ENCODE results near the gene MOB2.

The MOB2 gene

DNA sequence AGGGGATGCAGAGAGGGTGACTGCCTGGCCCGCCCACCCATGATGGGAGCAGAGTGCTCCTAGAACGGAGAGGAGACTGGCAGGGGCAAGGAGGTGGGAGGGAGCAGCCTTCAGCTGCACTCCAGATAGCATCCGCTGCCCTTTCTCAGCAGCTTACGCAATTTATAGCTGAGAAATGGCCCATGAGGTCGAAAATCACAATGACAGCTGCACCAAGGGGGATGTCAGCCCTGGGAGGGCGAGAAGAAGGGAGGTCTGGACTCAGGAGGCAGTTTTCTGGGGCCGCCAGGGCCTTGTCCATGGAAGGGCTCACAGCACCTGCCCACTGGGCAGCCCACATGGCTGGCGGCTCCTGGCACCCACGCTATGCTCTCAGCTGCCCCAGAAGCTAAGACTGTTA is 17.6 kb upstream of the MOB2 start:
- DNase-seq (ENCODE audit: low read depth, low spot score): no peak

DNA sequence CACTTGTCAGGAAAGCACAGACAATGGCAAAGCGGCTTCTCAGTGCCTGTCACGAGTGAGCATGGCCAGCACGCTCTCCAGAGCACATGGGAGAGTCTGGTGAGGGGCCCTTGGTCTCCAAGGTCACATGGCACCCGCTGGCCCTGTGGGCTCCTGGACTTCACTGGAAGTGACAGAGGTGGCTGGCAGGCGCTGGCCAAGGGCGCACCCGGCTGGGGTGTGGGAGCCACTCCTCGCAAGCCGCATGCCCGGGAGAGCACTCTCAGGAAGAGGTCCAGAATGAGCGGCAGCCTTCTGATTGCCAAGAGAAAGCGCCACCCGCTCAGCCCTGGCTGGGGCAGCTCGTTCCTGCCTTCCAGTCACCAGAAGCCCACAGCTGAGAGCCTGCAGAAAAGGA is 17.1 kb upstream of the MOB2 start:
- DNase-seq (ENCODE audit: low read depth, low spot score): no peak

GRCh38 chr11:1502954-1503707 is 16.6 kb upstream of the MOB2 start:
- no peak for DNase-seq (ENCODE audit: low read depth, low spot score)

GRCh38 chr11:1502168-1502953 is 15.8 kb upstream of the MOB2 start:
- DNase-seq (ENCODE audit: low read depth, low spot score): no peak

DNA sequence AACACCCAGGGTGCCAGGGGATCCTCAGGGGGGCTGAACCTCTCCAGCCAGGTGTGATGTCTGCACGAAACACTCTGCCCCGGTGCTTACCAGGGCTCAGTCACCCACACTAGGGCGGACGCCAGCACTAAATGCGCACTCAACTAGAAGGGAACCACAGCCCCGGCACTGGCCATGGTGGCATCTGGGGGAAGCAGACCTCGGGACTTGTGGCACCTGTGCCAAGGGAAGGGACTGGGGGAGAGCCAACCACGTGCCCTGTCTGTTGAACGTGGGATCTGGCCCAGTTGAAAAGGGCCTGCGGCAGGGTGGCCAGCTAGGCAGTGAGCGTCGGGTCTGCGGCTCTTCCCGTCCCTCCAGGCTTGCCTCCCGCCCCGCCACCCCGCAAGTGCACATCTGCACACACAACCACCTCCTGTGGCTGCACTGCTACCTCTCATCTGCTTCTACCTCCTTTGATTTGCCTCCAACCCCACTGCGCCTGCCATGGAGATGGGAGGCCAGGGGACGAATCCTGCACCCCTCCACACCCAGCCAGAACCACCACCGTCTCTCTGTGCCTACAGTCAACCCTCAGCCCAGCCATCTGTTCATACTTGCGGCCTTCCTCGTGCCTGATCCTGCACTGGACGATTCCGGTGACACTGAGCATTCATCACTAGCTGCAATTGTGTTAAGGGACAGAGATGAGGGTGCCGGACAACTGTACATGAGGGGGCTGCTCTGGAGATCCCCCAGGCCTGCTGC is 15.0 kb upstream of the MOB2 start:
- DNase-seq (ENCODE audit: low read depth, low spot score): no peak

DNA sequence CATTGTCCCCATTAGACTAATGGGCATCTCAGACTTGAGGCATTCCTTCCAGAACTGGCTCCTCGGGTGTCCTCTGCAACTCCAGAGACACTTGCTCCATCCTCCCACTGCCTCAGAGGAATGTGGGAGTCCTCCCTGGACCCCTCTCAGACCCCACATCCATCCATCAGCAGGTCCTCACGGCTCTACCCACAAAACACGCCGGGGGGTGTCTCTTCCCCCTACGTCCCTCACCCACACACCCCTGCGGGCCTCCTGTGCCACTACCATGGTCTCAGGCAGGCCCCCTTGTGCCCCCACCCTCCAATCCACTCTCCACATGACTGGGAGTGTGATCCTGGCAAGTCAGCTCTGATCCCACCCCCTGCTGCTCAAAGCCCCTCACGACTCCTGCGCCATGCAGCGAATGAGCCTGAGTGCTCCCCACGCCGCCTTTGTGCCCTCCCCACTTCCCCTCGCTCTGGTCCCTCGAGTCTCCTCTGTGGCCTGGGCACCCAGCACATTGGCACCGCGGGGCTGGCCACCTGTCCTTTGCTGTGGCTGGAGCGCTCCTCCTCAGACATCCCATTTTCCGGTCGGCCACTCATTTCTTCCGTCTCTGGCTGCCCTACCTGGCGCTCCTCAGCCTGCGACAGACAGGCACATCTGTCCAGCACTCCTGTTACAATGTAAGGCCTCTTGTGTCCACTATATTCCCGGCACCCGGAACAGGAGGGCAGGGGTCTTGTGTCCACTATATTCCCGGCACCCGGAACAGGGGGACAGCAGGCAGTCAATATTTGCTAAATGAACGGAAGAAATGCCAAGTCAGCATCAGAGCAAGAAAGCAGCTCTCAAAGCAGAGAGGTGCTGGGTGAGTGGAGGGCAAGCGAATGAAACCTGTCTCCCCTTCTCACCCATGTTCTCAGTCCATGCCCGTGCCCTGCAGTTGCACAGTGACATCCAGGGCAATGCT is 14.2 kb upstream of the MOB2 start:
- no peak for DNase-seq (ENCODE audit: low read depth, low spot score)

DNA sequence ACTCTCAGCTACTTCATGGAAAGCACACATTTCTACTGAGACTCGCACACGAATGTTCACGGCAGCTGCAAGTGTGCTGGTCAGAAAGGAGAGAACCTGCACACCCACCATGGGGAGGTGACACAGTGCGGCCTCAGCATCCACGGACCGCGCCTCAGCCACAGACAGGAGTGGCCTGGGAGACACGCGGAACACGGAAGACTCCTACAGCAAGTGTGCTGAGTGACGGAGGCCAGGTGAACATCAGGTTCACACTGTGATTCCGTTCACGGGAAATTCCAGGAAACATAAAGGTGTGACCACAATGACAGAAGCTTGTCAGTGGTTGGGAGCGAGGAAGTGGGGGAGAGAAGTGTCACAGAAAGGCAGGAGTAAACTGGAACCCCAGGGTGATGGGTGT is 13.3 kb upstream of the MOB2 start:
- no peak for DNase-seq (ENCODE audit: low read depth, low spot score)

GRCh38 chr11:1499261-1499890 is 12.8 kb upstream of the MOB2 start:
- no peak for DNase-seq (ENCODE audit: low read depth, low spot score)

- DNase-seq (ENCODE audit: low read depth, low spot score): no peak
Observed at GRCh38 chr11:1498262-1498661, 11.7 kb upstream of the MOB2 start.

DNA sequence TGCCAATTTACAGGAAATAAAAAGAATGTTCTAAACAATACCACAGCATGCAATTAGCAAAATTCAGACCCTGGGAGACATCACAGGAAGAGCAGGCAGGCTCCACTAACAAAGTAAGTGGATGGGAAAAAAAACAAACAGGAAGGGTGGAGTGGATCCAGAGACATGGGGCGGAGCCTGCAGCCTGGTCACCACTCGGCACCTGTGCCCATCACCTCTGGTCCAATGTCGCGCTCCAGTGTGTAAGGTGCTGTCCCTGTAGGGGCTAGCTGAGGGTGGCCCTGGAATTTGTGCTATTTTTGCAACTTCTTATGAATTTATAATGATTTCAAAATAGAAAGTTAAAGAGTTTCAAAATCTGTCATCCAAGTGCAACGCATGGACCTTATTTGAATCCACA is 11.0 kb upstream of the MOB2 start:
- DNase-seq (ENCODE audit: low read depth, low spot score): no peak

GRCh38 chr11:1496761-1497095 is 10.1 kb upstream of the MOB2 start:
- no peak for DNase-seq (ENCODE audit: low read depth, low spot score)

GRCh38 chr11:1496091-1496760 is 9.6 kb upstream of the MOB2 start:
- DNase-seq (ENCODE audit: low read depth, low spot score): no peak

- no peak for DNase-seq (ENCODE audit: low read depth, low spot score)
Observed at GRCh38 chr11:1494650-1495049, 8.1 kb upstream of the MOB2 start.

DNA sequence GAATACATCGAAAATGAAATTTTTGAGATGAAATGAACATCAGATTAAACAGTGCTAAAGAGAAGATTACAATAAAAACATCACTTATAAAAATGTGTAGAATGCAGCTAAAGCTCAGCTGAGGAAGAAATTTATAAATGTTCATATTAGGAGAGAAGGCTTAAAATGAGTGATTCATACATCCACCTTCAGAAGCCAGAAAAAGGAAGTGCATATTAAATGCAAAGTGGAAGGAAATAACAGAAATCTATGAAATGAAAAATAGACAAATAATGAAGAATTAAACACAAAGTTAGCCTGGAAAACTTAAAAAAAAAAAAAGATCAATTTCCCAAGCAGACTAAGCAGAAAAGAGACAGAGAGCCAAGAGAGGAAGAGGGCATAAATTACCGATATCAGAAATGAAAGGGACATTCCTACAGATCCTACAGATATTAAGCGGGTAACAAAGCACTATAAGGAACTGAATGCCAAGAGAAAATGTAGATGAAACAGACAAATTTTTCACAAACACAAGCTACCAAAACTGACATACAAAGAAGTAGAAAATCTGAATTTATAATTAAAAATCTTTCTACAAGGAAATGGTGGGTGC is 7.2 kb upstream of the MOB2 start:
- DNase-seq (ENCODE audit: low read depth, low spot score): no peak

DNA sequence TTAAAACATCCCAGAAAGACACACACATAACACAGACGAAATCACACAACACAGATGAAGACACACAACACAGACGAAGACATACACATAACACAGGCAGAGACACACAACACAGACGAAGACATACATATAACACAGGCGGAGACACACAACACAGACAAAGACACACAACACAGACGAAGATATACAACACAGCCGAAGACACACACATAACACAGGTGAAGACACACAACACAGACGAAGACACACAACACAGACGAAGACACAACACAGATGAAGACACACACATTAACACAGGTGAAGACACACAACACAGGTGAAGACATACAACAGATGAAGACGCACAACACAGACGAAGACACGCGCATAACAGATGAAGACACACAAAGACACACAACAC is 4.8 kb upstream of the MOB2 start:
- no peak for DNase-seq (ENCODE audit: low read depth, low spot score)

DNA sequence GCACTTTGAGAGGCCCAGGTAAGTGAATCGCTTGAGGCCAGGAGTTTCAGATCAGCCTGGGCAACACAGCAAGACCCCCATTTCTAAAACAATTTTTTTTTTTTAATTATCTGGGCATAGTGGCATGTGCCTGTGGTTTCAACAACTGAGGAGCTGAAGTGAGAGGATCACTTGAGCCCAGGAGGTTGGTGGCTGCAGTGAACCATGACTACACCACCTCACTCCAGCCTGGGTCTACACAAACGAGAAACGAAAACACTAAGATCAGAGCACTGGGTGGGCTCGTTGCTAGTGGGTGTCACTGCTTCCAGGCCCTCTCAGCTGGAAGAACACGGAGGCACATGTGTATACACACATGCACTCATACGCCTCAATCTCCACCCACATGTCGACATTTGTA is 4.1 kb upstream of the MOB2 start:
- DNase-seq (ENCODE audit: low read depth, low spot score): no peak

- no peak for DNase-seq (ENCODE audit: low read depth, low spot score)
Observed at GRCh38 chr11:1488575-1489180, 2.1 kb upstream of the MOB2 start.

DNA sequence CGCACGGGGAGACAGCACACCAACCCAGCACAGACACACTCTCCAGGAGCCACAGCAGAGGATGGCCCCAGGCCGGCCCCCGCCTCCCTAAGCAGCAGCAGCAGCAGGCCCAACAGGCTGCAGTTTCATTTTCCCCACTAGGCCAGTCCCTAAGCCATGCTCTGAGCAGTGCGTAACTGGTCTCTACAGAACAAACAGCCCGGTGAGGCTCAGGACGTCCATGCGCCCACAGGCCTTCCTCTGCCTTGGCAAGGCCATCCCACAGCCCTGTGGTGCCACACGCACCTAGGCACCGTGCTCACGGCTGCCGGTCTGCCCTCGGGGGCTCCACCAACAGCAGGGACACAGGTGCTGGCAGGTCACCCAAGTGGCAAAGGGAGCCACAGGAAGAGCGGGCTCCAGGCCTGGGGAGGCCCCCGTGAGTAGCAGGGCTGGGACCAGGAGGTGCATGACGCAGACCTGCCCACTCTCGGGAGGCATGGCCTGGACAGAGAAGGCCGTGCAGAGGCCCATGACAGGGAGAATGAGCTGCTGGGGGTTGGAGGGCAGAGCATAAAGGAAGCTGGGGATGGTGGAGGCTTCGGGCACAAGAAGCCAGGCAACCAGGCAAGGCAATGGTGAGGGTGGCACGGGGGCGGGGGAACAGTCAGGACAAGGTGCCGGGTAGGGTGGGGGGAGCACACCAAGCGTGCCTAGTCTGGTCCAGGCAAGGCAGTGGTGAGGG is 1.4 kb upstream of the MOB2 start:
- DNase-seq (ENCODE audit: low read depth, low spot score): peak; percentile 42
